ENCODE results near the gene ZNF48.

Gene ZNF48

DNA sequence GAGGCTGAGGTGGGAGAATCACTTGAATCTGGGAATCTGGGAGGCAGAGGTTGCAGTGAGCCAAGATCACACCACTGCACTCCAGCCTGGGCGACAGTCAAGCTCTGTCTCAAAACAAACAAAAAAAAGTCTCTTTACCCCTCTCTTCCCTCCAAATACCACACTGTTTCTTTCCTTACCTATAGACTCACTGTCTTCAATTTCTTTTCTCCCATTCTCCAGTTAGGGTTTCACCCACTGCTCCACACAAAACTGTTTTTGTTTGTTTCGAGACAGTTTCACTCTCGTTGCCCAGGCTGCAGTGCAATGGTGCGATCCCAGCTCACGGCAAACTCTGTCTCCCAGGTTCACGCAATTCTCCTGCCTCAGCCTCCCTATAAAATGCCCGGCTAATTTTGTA, 34.0 kb upstream of the ZNF48 start:
- TF ChIP-seq, protein P1, sequence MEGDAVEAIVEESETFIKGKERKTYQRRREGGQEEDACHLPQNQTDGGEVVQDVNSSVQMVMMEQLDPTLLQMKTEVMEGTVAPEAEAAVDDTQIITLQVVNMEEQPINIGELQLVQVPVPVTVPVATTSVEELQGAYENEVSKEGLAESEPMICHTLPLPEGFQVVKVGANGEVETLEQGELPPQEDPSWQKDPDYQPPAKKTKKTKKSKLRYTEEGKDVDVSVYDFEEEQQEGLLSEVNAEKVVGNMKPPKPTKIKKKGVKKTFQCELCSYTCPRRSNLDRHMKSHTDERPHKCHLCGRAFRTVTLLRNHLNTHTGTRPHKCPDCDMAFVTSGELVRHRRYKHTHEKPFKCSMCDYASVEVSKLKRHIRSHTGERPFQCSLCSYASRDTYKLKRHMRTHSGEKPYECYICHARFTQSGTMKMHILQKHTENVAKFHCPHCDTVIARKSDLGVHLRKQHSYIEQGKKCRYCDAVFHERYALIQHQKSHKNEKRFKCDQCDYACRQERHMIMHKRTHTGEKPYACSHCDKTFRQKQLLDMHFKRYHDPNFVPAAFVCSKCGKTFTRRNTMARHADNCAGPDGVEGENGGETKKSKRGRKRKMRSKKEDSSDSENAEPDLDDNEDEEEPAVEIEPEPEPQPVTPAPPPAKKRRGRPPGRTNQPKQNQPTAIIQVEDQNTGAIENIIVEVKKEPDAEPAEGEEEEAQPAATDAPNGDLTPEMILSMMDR (IDR thresholded peaks at IDR 0.05; ENCODE audit: low read depth, low read length): no peak
- DNase-seq (ENCODE audit: extremely low read depth, low read depth): no peak

DNA sequence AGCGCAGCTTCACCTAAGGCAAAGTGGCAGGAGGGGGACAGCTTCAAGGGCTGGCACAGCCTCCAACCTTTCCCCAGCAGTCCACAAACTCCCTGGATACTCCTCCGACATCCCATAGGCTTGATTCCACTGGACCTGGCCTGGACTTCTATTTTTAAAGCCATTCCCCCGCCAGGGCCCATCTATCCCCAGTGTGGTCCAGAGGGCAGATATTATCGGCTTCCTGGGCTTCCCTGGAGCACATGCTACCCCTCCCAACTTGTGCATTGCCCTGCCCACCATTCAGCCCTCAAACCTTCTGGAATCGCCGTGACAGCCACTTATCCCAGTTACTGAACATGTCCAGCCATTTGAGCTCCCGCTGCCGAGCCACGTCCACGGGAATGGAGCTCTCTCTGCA, 30.0 kb upstream of the ZNF48 start:
- TF ChIP-seq, protein P1 (IDR thresholded peaks at IDR 0.05; ENCODE audit: low read depth, low read length): no peak

DNA sequence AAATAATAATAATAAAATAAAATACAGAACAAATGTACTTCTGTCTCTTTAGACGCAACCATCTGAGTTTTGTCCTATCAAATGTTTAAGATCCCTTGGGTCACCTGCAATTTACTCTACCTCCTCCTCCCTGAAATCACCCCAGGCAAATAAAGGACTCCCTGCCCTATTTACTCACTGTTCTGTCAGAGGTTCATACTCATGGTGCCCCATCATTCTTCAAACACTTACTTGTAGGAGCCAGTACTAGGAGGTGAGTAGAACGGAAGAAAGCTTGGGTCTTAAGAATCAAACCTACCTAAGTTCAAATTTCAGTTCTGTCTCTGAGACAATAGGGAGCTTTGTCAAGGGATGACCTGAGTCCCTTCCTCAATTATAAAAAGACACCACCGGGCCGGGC, 28.7 kb upstream of the ZNF48 start:
- TF ChIP-seq, protein P1 (IDR thresholded peaks at IDR 0.05; ENCODE audit: low read depth, low read length): no peak
- DNase-seq (ENCODE audit: extremely low read depth, low read depth): no peak

More for the DNA sequence above, 30.0 kb upstream of the ZNF48 start:
- no peak for DNase-seq (ENCODE audit: extremely low read depth, low read depth)

DNA sequence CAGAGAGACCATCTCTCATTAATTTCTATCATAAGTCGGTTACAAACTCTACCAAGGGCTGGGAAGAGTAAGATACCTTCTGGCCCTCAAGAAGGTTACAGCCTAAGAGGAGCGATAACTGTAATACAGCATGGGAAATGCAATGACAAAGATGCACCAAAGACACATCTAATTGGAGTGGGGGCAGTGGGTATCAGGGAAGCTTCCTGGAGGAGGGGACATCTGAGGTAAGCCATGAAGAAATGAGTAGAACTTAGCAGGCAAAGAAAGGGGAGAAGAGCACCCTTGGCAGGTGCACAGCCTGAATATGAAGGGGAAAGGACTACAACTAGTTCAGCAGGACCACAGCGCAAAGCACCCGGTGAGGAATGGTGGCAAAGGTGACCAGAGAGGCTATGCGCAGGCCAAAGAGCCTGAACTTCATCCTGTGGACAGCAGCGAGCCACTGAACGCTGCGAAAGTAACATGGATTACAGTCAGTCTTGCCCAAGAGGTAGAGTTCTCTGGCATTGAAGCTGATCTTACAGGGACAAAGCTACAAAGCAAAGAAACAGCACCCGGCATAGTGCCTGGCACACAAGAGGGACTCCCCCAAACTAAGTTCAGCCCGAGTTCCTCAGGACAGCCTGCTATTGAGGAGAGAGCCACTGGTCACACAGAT, 27.7 kb upstream of the ZNF48 start:
- DNase-seq (ENCODE audit: extremely low read depth, low read depth): no peak
- TF ChIP-seq, protein P1 (IDR thresholded peaks at IDR 0.05; ENCODE audit: low read depth, low read length): no peak

DNA sequence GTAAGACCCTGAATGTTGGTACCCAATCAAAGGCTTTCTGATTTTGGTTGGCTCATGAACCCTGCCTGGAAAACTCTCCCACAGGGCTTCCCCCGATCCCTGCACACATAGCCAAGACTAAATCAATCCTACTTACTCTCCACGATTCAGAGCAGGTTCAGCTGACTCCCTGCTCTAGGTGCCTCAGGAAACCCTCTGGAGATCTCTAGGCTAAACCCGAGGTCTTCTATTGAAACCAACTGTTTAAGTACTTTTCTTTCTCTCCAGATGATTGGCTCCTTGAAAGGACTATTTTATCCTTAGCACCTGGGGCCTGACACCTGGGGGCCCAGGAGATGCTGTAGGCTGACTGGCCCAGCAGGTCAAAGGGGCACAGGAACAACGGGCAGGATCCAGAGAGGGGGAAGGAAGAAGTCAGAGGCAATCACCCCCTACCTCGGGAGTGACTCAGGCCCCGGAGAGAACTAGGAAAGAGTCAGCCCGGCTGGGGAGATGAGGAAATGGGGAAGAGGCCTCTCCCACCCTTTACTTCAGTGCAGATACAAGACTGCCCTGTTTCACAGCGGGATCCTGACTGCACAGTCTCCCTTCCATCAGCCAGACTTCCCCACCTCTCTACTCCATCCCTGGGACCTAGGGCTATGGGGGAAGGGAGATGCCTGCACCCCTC, 27.0 kb upstream of the ZNF48 start:
- no peak for DNase-seq (ENCODE audit: extremely low read depth, low read depth)
- TF ChIP-seq, protein P1 (IDR thresholded peaks at IDR 0.05; ENCODE audit: low read depth, low read length): no peak

DNA sequence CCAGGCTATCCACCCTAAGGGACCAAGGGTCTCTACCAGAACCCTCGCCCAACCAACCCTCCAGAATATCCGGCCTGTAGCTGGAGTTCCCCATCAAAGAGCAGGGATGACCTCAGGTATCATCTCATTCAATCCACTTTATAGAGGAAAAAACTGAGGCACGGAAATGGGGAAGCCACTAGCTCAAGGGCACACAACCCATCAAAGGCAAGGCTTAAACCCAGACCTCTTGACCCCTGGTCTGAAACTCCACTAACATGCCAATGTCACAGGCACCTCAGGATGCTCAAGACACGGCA, 26.5 kb upstream of the ZNF48 start:
- TF ChIP-seq, protein P1 (IDR thresholded peaks at IDR 0.05; ENCODE audit: low read depth, low read length): no peak
- no peak for DNase-seq (ENCODE audit: extremely low read depth, low read depth)

DNA sequence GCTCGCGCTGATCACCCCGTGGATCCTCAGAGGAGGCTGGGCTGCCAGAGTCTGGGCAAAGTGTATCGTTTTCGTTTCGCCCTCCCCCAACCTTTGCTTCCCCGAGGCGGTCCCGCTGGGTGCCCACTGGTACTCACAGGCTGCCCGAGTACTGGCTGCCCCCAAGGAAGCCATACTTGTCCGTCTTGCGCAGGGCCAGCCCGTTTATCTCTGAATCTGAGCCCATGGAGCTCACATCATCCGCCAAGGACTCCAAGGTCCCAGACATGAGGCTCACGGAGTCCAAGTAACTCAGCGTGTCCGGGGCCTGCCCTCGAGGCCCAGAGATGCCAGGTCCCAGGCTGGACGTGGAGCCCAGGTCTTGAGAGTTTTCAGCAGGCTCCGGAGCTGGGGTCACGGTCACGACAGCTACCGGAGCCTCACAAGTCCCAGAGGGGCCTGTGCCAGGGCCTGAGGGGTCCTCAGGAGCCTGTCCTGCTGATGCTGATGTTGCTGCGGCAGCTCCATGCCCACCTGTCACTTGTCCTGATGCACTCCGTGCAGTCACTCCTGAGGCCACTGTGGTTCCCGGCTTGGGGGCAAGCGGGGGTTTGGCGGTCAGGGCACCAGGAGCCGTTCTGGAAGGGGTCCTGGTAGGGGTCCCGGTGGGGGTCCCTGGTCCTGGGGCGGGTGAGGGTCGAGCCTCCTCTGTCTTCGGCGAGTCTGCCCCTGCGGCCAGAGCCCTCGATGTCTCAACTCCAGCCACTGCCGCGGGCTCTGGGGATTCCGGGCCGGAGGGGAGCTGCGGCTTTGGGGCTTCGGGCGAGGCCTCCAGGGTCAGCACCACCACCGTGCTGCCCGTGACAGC, 25.9 kb upstream of the ZNF48 start:
- no peak for DNase-seq (ENCODE audit: extremely low read depth, low read depth)
- TF ChIP-seq, protein P1 (IDR thresholded peaks at IDR 0.05; ENCODE audit: low read depth, low read length): no peak
